ENCODE results near the gene SRRM5. TPM values are rescaled to one million over a fixed set of nuclear protein-coding genes. Genes with fewer than 3 reads are reported as not detected.

SRRM5 gene
- total RNA-seq, 1 experiment from 2014 or later = 0.70 TPM

DNA sequence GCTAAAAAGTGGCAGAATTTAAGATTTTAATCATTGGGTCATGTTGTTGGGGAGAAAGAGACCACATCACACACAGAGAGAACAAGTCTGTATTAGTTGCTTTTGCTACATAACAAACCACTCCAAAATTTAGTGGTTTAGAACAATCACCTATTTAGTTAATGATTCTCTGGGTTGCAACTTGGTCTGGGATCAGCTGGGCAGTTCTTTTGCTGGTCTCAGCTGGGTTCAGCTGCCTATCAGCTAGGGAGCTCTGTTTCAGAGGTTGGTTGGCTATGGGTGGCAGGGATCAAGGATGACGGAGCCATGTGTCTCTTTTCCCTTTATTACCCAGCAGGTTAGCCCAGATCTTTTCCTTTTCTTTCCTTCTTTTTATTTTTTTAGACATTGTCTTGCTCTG, 27.4 kb upstream of the SRRM5 start:
- Histone ChIP-seq H3K14ac (ENCODE audit: insufficient read depth, low read length) (no peak overlapping the region), H3K23ac (ENCODE audit: insufficient read length, low read depth, low read length) (no peak overlapping the region), H3K9me3 (ENCODE audit: control insufficient read depth, low read depth, low read length) (no peaks in the 10 kb centered on the region), H4K91ac (ENCODE audit: insufficient read length, low read depth, low read length) (no peak overlapping the region), H2BK120ac (ENCODE audit: low read depth, low read length, poor library complexity, severe bottlenecking) (no peak overlapping the region), H2AFZ (ENCODE audit: low read length) (no peak overlapping the region), H3K4me2 (ENCODE audit: insufficient read depth, insufficient read length, low read length) (no peak overlapping the region), H3T11ph (ENCODE audit: low read length) (no peak overlapping the region), H3K4me1 (ENCODE audit: insufficient read depth, low read length) (no peaks in the 10 kb centered on the region), H3K56ac (ENCODE audit: insufficient read length, low read depth, low read length) (no peak overlapping the region), H3K79me1 (ENCODE audit: insufficient read depth, low read depth, low read length, poor library complexity, severe bottlenecking) (no peaks in the 10 kb centered on the region), H3K23me2 (ENCODE audit: insufficient read length, low read depth, low read length, poor library complexity, severe bottlenecking) (peaks cover 5% of the 10 kb centered on the region), H3K4ac (ENCODE audit: low read depth, low read length) (no peak overlapping the region), H3K79me2 (ENCODE audit: insufficient read depth, low read length) (no peaks in the 10 kb centered on the region), H2AK5ac (ENCODE audit: insufficient read length, low read length) (no peak overlapping the region), H2BK20ac (ENCODE audit: low read depth, low read length, poor library complexity, severe bottlenecking) (no peak overlapping the region), H4K8ac (replicated peaks; ENCODE audit: insufficient read length, low read depth, low read length) (no peak overlapping the region), H2BK12ac (ENCODE audit: insufficient read length, low read depth, low read length) (no peak overlapping the region), H3K18ac (ENCODE audit: insufficient read length, low read depth, low read length) (no peak overlapping the region), H4K20me1 (ENCODE audit: control insufficient read depth, insufficient read depth, insufficient read length) (no peaks in the 10 kb centered on the region), H3K27me3 (ENCODE audit: insufficient read depth, low read length) (no peaks in the 10 kb centered on the region), H3K27ac (ENCODE audit: insufficient read length, low read depth, low read length) (no peak overlapping the region), H4K5ac (ENCODE audit: insufficient read length, low read depth, low read length) (no peak overlapping the region), H3K9ac (ENCODE audit: extremely low read depth, insufficient read length, low read length) (no peak overlapping the region), H2BK5ac (ENCODE audit: insufficient read length, low read length) (no peak overlapping the region), H2BK15ac (ENCODE audit: low read depth, low read length) (no peak overlapping the region)
- no CpG with 5 or more reads among the region's 1 CpG for WGBS (ENCODE audit: extremely low coverage, insufficient read length, low lambda C conversion rate)
- Mint-ChIP-seq H3K36me3 (ENCODE audit: insufficient read depth in 1 of 3, low read depth in 3 of 3) (peaks cover 2 to 22% (median 16%) of the 10 kb centered on the region in 3 experiments; a peak in 4 of 7 replicates), H3K4me3 (no peak overlapping the region), H3K4me1 (peaks cover 14 to 16% of the 10 kb centered on the region in 2 experiments), H3K9me3 (no peaks in the 10 kb centered on the region), H3K27me3 (ENCODE audit: low read depth) (no peaks in the 10 kb centered on the region), H3K27ac (0 out of 7 replicates have a peak overlapping the region, but pooled peaks of 1 of the 3 experiments have one; percentile 35)
- DNase-seq = no peak
- TF ChIP-seq, protein P1, sequence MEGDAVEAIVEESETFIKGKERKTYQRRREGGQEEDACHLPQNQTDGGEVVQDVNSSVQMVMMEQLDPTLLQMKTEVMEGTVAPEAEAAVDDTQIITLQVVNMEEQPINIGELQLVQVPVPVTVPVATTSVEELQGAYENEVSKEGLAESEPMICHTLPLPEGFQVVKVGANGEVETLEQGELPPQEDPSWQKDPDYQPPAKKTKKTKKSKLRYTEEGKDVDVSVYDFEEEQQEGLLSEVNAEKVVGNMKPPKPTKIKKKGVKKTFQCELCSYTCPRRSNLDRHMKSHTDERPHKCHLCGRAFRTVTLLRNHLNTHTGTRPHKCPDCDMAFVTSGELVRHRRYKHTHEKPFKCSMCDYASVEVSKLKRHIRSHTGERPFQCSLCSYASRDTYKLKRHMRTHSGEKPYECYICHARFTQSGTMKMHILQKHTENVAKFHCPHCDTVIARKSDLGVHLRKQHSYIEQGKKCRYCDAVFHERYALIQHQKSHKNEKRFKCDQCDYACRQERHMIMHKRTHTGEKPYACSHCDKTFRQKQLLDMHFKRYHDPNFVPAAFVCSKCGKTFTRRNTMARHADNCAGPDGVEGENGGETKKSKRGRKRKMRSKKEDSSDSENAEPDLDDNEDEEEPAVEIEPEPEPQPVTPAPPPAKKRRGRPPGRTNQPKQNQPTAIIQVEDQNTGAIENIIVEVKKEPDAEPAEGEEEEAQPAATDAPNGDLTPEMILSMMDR (conservative IDR thresholded peaks at IDR 0.05) = no peak
